Neutrophil (primary cell): ENCODE data around the gene YTHDF2.
"Not testable (repeated sequence)": the region's sequence is repeated elsewhere in the genome, so short reads cannot be mapped to it uniquely, and the experiment has no call there.

Experiments used
- H3K27ac ChIP-seq: fragments of 200-600 bp; sonication (generic); 2 replicates; pipeline ENCODE4 v1.5.1; 2016; ENCODE audit warnings: mild to moderate bottlenecking, moderate library complexity
- H3K27me3 ChIP-seq: fragments of 200-600 bp; sonication (generic); 2 replicates; pipeline ENCODE4 v1.6.0; 2016; ENCODE audit warnings: mild to moderate bottlenecking
- H3K36me3 ChIP-seq: fragments of 200-600 bp; sonication (generic); 2 replicates; pipeline ENCODE4 v1.5.1; 2017
- H3K4me1 ChIP-seq, 2 experiments: fragments of 200-600 bp in 1 of 2; sonication (generic) in 1 of 2; 1 replicate in 1 of 2; 2 replicates in 1 of 2; pipeline versions ENCODE4 v1.5.1 to v1.6.1; 2013 to 2016; ENCODE audit warnings: low read depth in 1 of 2, low read length in 1 of 2, mild to moderate bottlenecking in 1 of 2, moderate library complexity in 1 of 2; ENCODE audit not compliant: control insufficient read depth in 1 of 2, insufficient read depth in 1 of 2
- H3K4me3 ChIP-seq, 2 experiments: fragments of 200-600 bp in 1 of 2; sonication (generic) in 1 of 2; 1 replicate in 1 of 2; 2 replicates in 1 of 2; pipeline ENCODE4 v1.5.1; 2013 to 2016; ENCODE audit warnings: low read depth in 1 of 2, low read length in 1 of 2, mild to moderate bottlenecking in 1 of 2, moderate library complexity in 1 of 2
- H3K9me3 ChIP-seq: fragments of 200-600 bp; sonication (generic); 2 replicates; pipeline ENCODE4 v1.5.1; 2016
- CTCF ChIP-seq: fragments of 200-600 bp; sonication (generic); IDR thresholded peaks from 2 replicates; pipeline ENCODE4 v1.5.1; 2016; ENCODE audit warnings: antibody characterized with exemption

YTHDF2 gene

GRCh38 chr1:28736450-28737306 is at the start of gene YTHDF2:
TSS of gene YTHDF2 (plus strand) at chr1:28736940. CDS start at chr1:28737121, 181 bp downstream.
- peaks cover 24 to 29% of the 10 kb centered on the region in 2 experiments for H3K4me1 ChIP-seq
- peak within 1 kb of the TSS; percentile 92 for H3K27ac ChIP-seq
- H3K36me3 ChIP-seq, result peaks cover 24% of the 10 kb centered on the region
- H3K4me3 ChIP-seq, result peak within 1 kb of the TSS; percentile 94 to 98
- peak; percentile 94 for TF ChIP-seq CTCF
- no peaks in the 10 kb centered on the region for H3K9me3 ChIP-seq
- no peaks in the 10 kb centered on the region for H3K27me3 ChIP-seq

- H3K36me3 ChIP-seq, result peaks cover 72% of the 10 kb centered on the region
- H3K27ac ChIP-seq, H3K27me3 ChIP-seq, H3K9me3 ChIP-seq, H3K4me1 ChIP-seq, H3K4me3 ChIP-seq: not testable (repeated sequence)
Measured at GRCh38 chr1:28691627-28692026, 45.1 kb upstream of the YTHDF2 start.

GRCh38 chr1:28703629-28704028 is 33.1 kb upstream of the YTHDF2 start:
- Histone ChIP-seq H3K36me3 (peaks cover 88% of the 10 kb centered on the region), H3K4me1 (no peaks in the 10 kb centered on the region), H3K27ac (no peak overlapping the region), H3K27me3 (no peaks in the 10 kb centered on the region), H3K4me3 (no peak overlapping the region), H3K9me3 (no peaks in the 10 kb centered on the region)
- TF ChIP-seq CTCF, result no peak

- Histone ChIP-seq H3K36me3 (peaks cover 29% of the 10 kb centered on the region), H3K9me3 (no peaks in the 10 kb centered on the region), H3K27me3 (no peaks in the 10 kb centered on the region), H3K4me1 (peaks cover 3 to 6% of the 10 kb centered on the region in 2 experiments), H3K4me3 (no peak overlapping the region), H3K27ac (no peak overlapping the region)
- TF ChIP-seq CTCF, result no peak
Measured at GRCh38 chr1:28716336-28716735, 20.4 kb upstream of the YTHDF2 start.

- H3K4me1 ChIP-seq, result peaks cover 3 to 6% of the 10 kb centered on the region in 2 experiments
- no peaks in the 10 kb centered on the region for H3K9me3 ChIP-seq
- H3K4me3 ChIP-seq, result no peak overlapping the region
- no peak overlapping the region for H3K27ac ChIP-seq
- peaks cover 14% of the 10 kb centered on the region for H3K36me3 ChIP-seq
- H3K27me3 ChIP-seq, result no peaks in the 10 kb centered on the region
- no peak for TF ChIP-seq CTCF
Measured at GRCh38 chr1:28718166-28718565, 18.6 kb upstream of the YTHDF2 start.

- no peak overlapping the region for H3K27ac ChIP-seq
- no peak overlapping the region for H3K4me3 ChIP-seq
- H3K36me3 ChIP-seq, result peaks cover 9% of the 10 kb centered on the region
- no peak for TF ChIP-seq CTCF
- no peaks in the 10 kb centered on the region for H3K9me3 ChIP-seq
- no peaks in the 10 kb centered on the region for H3K27me3 ChIP-seq
- H3K4me1 ChIP-seq, result peaks cover 3 to 6% of the 10 kb centered on the region in 2 experiments
Measured at GRCh38 chr1:28718586-28719331, 18.0 kb upstream of the YTHDF2 start.
